SIG-M5 treated with dmso at 0.1 percent for 504 hours (cell line): ENCODE data around the gene ZBTB20.

ENCODE experiments used
- DNase-seq: peaks from one replicate; lab custom pipeline; 2025; ENCODE audit not compliant: unreplicated experiment; lab: John Stamatoyannopoulos, UW

Gene ZBTB20

GRCh38 chr3:114420072-114420471, 727.0 kb downstream of the ZBTB20 start:
- no peak for DNase-seq

- DNase-seq, result peak; percentile 75
These were observed 728.2 kb downstream of the ZBTB20 start for GRCh38 chr3:114418724-114419543.

- DNase-seq, result no peak
These were observed 729.0 kb downstream of the ZBTB20 start for GRCh38 chr3:114418107-114418506.

GRCh38 chr3:114417675-114418074, 729.4 kb downstream of the ZBTB20 start:
- no peak for DNase-seq

- no peak for DNase-seq
These were observed 729.8 kb downstream of the ZBTB20 start for GRCh38 chr3:114417265-114417664.

DNA sequence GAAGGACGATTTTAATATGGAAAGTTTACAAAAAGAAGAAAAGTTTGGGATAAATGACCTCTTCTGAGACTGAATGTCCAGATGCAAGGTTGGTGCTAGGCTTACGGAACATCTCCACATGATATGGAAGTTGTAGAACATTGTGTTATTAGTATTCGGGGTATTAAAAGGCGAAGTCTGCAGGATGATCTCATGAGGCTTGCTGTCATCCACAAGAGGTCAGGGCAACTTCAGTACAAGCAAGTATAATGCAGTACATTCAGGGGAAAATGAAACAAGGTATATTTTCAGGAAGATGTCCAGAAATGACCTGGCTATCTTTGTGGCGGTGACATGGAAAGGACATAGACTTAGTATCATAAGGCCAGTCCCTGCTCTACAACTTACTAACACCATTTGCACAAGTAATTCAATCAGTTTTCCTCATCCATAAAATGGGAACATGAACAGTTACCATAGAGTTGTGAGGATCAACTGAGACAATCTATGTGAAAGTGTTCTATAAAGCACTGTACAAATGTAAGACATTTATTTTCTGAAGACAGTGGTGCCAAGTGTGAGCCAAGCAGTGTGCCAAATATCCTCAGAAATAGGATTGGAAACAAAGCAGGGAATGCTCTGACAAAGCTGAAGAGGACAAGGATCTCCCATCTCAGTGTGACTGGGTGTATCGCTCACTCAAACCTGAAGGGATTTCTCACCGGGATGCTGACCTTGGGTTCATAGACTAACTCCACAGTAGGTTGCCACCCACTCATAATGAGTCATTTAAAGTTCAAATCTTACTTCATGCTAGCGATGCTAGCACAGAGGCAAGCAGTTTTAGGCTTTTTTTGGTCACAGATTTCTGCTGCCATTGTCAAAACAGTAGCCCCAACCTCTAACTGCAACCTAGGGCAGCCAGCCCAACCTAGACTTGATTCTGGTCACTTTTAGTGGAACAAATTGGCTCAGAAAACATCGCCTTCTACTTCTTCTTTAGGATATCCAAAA, 735.0 kb downstream of the ZBTB20 start:
- no peak for DNase-seq

DNA sequence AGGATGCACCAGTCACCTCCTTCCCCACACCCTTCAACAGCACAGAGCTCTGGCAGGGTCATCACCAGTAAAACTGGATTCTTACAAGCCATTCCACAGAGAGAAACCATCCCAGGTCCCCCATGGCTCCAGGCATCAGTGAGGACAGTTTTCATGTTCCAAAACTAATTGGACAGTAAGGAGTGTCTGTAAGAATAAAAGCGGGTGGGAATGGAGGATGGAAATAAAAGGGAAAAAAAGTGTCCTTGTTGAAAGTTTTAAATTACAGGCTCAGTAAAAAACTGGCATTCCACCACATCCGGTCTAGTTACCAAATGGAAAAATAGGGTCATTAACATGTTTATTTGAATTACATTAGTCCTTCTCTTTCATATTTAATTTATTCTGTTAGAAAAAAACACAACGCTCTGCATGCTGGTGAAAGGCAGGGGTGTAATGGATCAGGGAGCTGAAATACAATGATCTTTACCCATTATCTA, 735.9 kb downstream of the ZBTB20 start:
- DNase-seq, result no peak

DNA sequence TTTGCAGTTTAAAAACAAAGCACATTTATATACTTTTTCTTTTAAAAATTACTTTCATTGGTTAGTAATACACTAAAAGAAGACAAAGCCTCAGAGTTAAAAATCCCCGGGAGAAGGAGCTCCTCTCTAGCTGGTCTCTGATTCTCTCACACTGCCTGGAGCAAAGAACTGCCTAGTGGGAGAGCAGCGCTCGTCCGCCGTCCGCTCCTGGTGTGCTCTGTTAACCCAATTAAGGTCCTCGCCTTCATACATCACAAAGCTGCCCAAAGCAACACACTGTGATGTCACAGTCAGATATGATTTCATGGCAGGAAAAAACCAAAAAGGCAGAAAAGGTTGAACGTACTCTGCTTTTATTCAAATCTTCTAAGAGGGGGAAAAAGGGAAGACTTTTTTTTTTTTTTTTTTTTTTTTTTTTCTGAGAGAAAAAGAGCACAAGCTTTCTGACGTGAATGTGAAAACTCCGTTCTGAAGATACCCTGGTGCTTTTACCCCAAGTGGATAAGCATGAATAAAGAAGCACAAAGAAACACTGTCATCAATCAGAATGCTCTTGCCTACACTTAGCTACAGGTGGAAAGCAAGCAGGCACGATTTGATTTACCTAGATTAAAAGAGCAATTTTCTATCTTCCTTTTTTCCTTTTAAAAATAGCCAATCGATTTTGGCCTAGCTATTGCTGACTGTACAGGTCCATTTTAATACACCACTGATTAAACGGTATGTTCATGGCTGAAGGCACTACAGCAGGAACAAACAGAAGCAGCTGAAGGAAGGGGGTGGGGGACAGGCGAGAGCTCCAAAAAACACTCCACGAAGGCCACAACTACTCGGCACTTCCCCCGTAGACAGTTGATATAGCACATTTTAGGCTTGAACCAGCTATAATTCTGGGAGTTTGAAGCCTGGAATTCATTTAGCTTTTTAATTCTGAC, 738.1 kb downstream of the ZBTB20 start:
- no peak for DNase-seq

DNA sequence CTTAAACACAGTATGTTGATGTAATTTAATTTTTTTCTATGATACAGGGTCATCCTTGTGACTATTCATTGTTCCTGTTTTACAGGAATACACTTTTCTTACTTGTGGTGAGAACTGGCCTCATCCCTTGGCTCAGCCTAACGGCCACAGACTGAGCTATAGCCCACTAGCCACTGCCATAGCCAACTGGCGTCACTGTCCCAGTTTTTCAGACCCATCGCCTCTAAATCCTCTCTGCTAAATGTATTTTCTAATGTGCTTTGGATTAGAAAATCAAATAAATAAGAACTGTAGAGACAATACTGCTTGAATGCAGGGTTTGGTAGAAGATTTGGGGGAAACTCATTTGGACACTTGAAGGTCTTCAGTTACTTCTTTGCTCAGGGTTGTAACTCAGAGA, 740.2 kb downstream of the ZBTB20 start:
- DNase-seq, result no peak

DNA sequence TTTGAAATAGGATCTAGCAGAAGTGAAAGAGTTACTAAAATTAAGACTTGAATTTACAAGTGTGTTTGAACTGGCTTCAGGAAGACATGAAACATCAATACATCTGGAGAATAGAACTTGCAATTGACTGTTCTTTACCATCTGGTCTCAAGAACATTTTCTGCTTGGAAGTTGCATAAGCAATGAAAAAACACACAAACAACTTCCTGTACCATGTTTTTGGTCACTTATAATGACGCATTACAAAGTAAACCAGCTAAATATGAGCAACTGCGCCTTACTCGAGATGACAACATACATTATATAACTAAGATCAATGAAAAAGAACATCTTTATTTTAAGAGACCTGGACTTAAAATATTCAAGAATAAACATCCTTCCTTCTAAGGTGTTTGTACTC, 740.8 kb downstream of the ZBTB20 start:
- DNase-seq, result no peak

GRCh38 chr3:114405202-114405990, 741.7 kb downstream of the ZBTB20 start:
- DNase-seq, result peak; percentile 51

GRCh38 chr3:114404590-114404989, 742.5 kb downstream of the ZBTB20 start:
- no peak for DNase-seq

DNA sequence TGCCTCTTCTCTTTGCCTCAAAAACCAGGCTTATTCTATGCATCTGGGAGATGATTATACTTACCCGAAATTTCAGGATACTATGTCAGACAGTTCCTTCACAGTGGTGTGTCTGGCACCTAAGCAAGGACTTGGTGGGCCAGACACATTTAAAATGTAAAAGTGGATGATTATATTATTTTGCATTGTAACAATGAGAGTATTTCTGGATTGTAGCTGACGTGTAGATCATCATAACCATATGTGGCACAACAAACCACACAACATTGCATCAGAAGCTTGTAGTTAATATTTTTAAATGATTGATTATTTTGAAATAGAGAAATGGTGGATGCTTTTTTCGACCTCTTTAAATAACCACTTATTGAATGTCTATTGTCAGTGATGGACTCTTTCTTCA, 744.2 kb downstream of the ZBTB20 start:
- no peak for DNase-seq

DNA sequence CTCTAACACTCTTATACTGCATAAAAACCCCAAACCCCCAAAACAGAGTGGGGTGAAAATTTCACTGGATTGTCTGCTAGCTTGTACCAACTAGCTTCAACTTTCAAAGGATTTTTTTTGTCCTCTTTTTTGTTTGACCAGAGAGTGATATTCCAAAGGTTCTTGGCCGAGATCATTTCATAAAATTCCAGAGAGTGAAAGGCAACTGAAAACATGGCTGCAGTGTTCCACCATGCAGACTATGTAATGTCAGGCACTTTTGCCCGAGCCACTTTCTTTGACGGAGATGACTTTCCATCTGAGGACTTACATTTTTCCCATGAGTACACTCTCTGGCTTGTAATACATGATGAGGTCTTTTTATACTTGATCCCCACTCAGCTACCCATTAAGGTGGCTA, 745.7 kb downstream of the ZBTB20 start:
- DNase-seq, result no peak

GRCh38 chr3:114400371-114400770, 746.7 kb downstream of the ZBTB20 start:
- DNase-seq, result no peak

DNA sequence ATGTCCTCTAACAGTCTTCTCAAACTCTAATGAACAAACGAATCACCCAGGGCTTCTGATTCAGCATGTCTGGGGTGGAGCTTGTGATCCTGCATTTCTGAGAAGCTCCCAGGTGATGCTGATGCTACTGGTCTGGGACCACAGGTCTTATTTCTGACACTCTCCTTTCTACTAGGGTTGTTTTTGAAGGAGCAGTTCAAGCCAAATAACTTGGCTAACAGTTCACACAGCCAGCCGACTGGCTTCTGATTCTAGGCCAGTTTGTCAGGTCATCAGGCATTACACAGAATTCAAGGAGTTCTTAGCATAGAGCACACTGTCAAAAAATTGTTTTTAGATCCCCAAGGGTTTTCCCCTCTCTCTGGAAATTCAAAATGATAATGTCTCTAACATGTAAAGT, 752.5 kb downstream of the ZBTB20 start:
- no peak for DNase-seq

DNA sequence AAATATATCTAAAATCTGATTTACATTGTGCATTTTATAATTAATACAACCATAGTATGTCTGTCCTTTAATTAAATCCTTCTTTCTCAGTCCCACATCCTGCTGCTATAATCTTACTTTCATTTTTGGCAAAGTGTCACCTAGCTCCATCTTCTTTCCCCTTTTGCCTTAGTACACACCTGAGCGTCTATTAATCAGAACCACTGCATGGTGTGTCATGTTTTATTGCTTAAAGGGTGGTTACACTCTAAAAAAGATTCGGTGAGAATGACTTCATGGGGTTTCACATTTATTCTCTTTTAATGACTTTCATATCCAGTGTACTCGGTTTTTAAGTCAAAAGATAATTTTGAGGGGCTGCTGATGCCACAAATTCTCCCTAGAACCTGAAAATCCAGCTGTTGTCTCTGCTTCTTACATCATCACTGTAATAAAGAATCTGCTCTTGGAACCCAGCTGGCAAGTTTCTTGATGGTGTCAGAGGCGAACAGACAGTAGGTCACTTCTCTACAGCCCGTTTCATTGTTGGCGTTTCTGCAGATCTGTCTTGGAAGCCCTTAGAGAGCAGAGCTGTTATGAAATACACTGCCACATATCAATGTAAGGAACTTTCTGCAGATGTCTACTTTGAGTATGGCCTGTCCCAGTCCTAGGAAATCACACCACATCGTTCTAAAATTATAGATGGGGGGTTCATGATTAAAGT, 753.6 kb downstream of the ZBTB20 start:
- DNase-seq, result no peak

- no peak for DNase-seq
These were observed 754.3 kb downstream of the ZBTB20 start for GRCh38 chr3:114392831-114393230.

- no peak for DNase-seq
These were observed 757.9 kb downstream of the ZBTB20 start for GRCh38 chr3:114389156-114389555.
